Panc1 (cell line): Measurements from ENCODE around the gene CYP3A5. TPM values are rescaled to one million over a fixed set of nuclear protein-coding genes. Genes with fewer than 3 reads are reported as not detected.
"Not testable (repeated sequence)": the region's sequence is repeated elsewhere in the genome, so short reads cannot be mapped to it uniquely, and the experiment has no call there.

Experiments
- ATAC-seq: fragments of 200-7000 bp; cut with Tn5 transposase; 2 replicates; pipeline ENCODE4 v1.9.1; 2020; ENCODE audit warnings: mild to moderate bottlenecking, moderate library complexity
- BruUV-seq: library from RNA; stranded (reverse); fragments of 400-500 nt; replicated peaks from 2 replicates; lab custom pipeline; 2021; lab: Mats Ljungman, UMichigan
- CTCF ChIA-PET: fragments of 300-600 bp; sonication (Branson Sonifier 250); formaldehyde crosslinking; loops from one replicate; lab custom pipeline; 2022; ENCODE audit warnings: antibody characterized with exemption; lab: Charles Lee
- POLR2A ChIA-PET: fragments of 300-600 bp; sonication (Branson Sonifier 250); formaldehyde crosslinking; loops from one replicate; lab custom pipeline; 2022; ENCODE audit warnings: antibody characterized with exemption; lab: Charles Lee
- DNase-seq: peaks from one replicate; pipeline ENCODE4 v3.0.0-alpha.2; 2010; ENCODE audit warnings: low read depth, low spot score
- H3K27ac ChIP-seq: 2 replicates; pipeline ENCODE4 v1.5.1; 2011; ENCODE audit warnings: mild to moderate bottlenecking, low read length, inconsistent platforms
- H3K27me3 ChIP-seq: fragments of 200-500 bp; sonication (Bioruptor generic); 2 replicates; pipeline ENCODE4 v1.6.0; 2014; ENCODE audit warnings: low read length, inconsistent platforms; ENCODE audit not compliant: control insufficient read depth, insufficient read depth
- H3K36me3 ChIP-seq: fragments of 200-500 bp; sonication (Bioruptor generic); 2 replicates; pipeline ENCODE4 v1.5.1; 2014; ENCODE audit warnings: inconsistent platforms, mild to moderate bottlenecking, low read length, moderate library complexity; ENCODE audit not compliant: control insufficient read depth, insufficient read depth
- H3K4me1 ChIP-seq: 2 replicates; pipeline ENCODE4 v1.5.1; 2011; ENCODE audit warnings: inconsistent platforms, mild to moderate bottlenecking, low read length, moderate library complexity; ENCODE audit not compliant: control insufficient read depth, insufficient read depth
- H3K4me3 ChIP-seq, 2 experiments: 2 replicates each; pipeline ENCODE4 v1.5.1; 2011 to 2012; ENCODE audit warnings: low read depth in 2 of 2, low read length in 2 of 2, mild to moderate bottlenecking in 2 of 2, inconsistent platforms in 1 of 2, moderate library complexity in 1 of 2
- H3K9me3 ChIP-seq: fragments of 200-500 bp; sonication (Bioruptor generic); 2 replicates; pipeline ENCODE4 v1.5.1; 2014; ENCODE audit warnings: low read depth, mild to moderate bottlenecking, inconsistent platforms, low read length, moderate library complexity; ENCODE audit not compliant: control insufficient read depth, insufficient read depth
- CTCF ChIP-seq: fragments of 450-650 bp; IDR thresholded peaks from 2 replicates; pipeline ENCODE4 v1.5.1; 2017; ENCODE audit warnings: mild to moderate bottlenecking
- POLR2AphosphoS5 ChIP-seq: IDR thresholded peaks from 2 replicates; pipeline ENCODE4 v1.6.1; 2012; ENCODE audit warnings: mild to moderate bottlenecking, low read depth, low read length, moderate library complexity
- REST ChIP-seq, 2 experiments: IDR thresholded peaks; 2 replicates each; pipeline ENCODE4 v1.6.1; 2011 to 2012; ENCODE audit warnings: low read depth in 2 of 2, control low read depth in 1 of 2, low read length in 1 of 2, mild to moderate bottlenecking in 1 of 2, moderate library complexity in 1 of 2; ENCODE audit not compliant: insufficient read depth in 1 of 2
- SIN3A ChIP-seq: IDR thresholded peaks from 2 replicates; pipeline ENCODE4 v1.6.1; 2012; ENCODE audit warnings: low read depth, mild to moderate bottlenecking, low read length, moderate library complexity, borderline replicate concordance; ENCODE audit not compliant: insufficient read depth
- TCF7L2 ChIP-seq: IDR thresholded peaks from 2 replicates; pipeline ENCODE4 v1.6.1; 2011; ENCODE audit warnings: mild to moderate bottlenecking, low read depth, low read length, inconsistent platforms
- in situ Hi-C: cut with HindIII; loops from 2 replicates; pipeline ENCODE4 v1.10.0; 2016; ENCODE audit warnings: low sequenced_read_pairs, low pct_unique_long_range_greater_than_20kb
- intact Hi-C: fragments of 100-400 bp; cut with micrococcal nuclease; formaldehyde crosslinking; loops from one replicate; pipeline ENCODE4 v1.10.0; 2022; ENCODE audit not compliant: unreplicated experiment
- total RNA-seq: library from RNA; stranded (reverse); gene quantifications from one replicate; pipeline ENCODE4 v1.2.1, GENCODE V29; 2021; ENCODE audit not compliant: unreplicated experiment

The CYP3A5 gene
- total RNA-seq, 1 experiment from 2014 or later: 0.31 TPM

- Histone ChIP-seq H3K27me3 (no peaks in the 10 kb centered on the region), H3K27ac (no peak overlapping the region), H3K4me1 (no peaks in the 10 kb centered on the region), H3K4me3 (no peak overlapping the region), H3K36me3 (no peaks in the 10 kb centered on the region), H3K9me3 (no peaks in the 10 kb centered on the region)
- no TSS peak for BruUV-seq
- ATAC-seq (no peak), DNase-seq (no peak)
- CTCF ChIA-PET: no interaction called here
- intact Hi-C loops: no loop called here
- POLR2A ChIA-PET: no interaction called here
- in situ Hi-C loops: no loop called here
- TF ChIP-seq POLR2AphosphoS5: no peak
- TF ChIP-seq SIN3A: no peak
- no peak for TF ChIP-seq REST (IDR thresholded peaks at IDR 0.05; ENCODE audit: insufficient read depth in 1 of 2, low read depth in 2 of 2, low read length in 1 of 2)
- no peak for TF ChIP-seq CTCF
- TF ChIP-seq TCF7L2: no peak
Observed at GRCh38 chr7:99665312-99666012, 14.3 kb downstream of the CYP3A5 start.

DNA sequence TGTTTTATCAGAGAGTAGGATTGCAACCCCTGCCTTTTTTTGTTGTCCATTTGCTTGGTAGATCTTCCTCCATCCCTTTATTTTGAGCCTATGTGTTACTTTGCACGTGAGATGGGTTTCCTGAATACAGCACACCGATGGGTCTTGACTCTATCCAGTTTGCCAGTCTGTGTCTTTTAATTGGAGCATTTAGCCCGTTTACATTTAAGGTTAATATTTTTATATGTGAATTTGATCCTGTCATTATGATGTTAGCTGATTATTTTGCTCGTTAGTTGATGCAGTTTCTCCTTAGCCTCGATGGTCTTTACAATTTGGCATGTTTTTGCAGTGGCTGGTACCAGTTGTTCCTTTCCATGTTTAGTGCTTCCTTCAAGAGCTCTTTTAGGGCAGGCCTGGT lies 21.9 kb downstream of the CYP3A5 start:
- ATAC-seq, H3K36me3 ChIP-seq, CTCF ChIA-PET, H3K9me3 ChIP-seq, H3K27me3 ChIP-seq, intact Hi-C loops, H3K4me3 ChIP-seq, in situ Hi-C loops, H3K4me1 ChIP-seq, H3K27ac ChIP-seq, DNase-seq, POLR2A ChIA-PET, BruUV-seq: not testable (repeated sequence)

DNA sequence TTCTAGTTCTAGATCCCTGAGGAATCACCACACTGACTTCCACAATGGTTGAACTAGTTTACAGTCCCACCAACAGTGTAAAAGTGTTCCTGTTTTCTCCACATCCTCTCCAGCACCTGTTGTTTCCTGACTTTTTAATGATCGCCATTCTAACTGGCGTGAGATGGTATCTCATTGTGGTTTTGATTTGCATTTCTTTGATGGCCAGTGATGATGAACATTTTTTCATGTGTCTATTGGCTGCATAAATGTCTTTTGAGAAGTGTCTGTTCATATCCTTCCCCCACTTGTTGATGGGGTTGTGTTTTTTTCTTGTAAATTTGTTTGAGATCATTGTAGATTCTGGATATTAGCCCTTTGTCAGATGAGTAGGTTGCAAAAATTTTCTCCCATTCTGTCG lies 25.2 kb downstream of the CYP3A5 start:
- BruUV-seq, POLR2A ChIA-PET: not testable (repeated sequence)

More for the DNA sequence above, 25.2 kb downstream of the CYP3A5 start:
- CTCF ChIA-PET, H3K4me3 ChIP-seq, H3K36me3 ChIP-seq, DNase-seq, H3K9me3 ChIP-seq, H3K27ac ChIP-seq, intact Hi-C loops, ATAC-seq, H3K27me3 ChIP-seq, in situ Hi-C loops, H3K4me1 ChIP-seq: not testable (repeated sequence)
